ENCODE results near the gene ATP11A.
"Not testable (repeated sequence)": the region's sequence is repeated elsewhere in the genome, so short reads cannot be mapped to it uniquely, and the experiment has no call there.

The ATP11A gene

DNA sequence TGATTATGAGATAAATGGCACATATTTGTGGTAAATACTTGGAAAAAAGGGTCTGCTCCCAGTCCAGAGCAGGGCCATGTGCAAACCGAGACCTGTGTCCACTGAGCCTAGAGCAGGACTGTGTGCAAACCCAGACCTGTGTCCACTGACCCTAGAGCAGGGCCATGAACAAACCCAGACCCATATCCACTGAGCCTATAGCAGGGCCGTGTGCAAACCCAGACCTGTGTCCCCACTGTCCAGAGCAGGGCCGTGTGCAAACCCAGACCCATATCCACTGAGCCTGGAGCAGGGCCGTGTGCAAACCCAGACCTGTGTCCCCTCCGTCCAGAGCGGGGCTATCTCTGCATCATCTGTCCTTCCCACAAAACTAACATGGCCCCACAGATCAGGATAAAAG, 136.0 kb downstream of the ATP11A start:
- DNase-seq = no peak

GRCh38 chr13:112826565-112826964, 136.7 kb downstream of the ATP11A start:
- DNase-seq = no peak

DNA sequence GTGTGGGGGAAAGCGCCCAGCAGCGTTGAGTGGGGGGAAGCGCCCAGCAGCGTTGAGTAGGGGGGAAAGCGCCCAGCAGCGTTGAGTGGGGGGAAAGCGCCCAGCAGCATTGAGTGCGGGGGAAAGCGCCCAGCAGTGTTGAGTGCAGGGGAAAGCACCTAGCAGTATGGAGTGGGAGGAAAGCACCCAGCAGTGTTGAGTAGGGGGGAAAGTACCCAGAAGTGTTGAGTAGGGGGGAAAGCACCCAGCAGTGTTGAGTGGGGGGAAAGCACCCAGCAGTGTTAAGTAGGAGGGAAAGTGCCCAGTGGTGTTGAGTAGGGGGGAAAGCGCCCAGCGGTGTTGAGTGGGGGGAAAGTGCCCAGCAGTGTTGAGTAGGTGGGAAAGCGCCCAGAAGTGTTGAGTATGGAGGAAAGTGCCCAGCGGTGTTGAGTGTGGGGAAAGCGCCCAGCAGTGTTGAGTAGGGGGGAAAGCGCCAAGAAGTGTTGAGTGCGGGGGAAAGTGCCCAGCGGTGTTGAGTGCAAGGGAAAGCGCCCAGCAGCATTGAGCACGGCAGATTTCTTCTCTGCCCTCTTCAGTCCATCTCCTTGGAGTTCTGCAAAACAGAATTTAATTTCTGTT, 138.4 kb downstream of the ATP11A start:
- no peak for DNase-seq

DNA sequence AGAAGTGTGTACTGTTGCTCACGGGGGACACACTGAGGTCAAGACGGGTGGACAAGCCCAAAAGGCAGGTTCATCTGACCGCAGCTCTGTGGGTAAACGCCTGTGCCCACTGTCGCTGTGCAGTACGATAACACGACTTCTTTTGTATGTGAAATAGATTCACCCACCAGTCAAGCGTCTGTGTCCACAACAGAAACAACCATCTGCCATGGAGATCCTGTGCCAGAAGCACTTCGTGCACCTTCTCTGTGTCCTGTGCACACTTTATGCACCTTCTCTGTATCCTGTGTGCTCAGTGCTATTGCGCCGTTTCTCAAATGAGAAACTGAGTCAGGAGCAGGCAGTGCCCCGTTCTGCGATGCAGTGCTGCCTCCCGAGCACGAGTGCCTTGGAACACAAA, 138.9 kb downstream of the ATP11A start:
- no peak for DNase-seq

- no peak for DNase-seq
Measured at GRCh38 chr13:112831196-112831595, 141.4 kb downstream of the ATP11A start.

DNA sequence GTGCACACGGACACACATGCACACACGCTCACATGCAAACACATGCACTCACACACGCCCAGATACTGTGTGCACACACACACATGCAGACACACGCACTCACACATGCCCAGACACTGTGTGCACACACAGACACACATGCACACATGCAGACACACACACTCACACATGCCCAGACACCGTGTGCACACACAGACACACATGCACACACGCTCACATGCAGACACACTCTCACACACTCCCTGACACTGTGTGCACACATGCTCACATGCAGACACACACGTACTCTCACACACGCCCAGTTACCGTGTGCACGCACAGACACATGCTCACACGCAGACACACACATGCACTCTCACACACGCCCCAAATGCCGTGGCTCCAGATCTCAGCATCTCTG, 142.0 kb downstream of the ATP11A start:
- DNase-seq = no peak

DNA sequence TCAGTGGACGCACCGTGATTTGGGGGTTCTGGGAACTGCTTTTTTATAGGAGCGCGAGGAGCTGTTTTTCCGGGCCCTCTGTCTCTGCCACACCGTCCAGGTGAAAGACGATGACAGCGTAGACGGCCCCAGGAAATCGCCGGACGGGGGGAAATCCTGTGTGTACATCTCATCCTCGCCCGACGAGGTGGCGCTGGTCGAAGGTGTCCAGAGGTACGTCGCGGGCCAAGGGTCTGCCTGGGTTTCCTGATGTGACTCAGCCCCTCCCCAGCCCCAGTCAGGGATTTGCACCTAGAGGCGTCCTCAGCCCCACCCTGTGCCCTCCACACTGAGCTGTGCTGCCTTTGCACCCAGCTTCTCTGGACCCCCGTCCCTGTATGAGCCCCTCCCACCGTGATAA, 143.0 kb downstream of the ATP11A start:
- DNase-seq = no peak

DNA sequence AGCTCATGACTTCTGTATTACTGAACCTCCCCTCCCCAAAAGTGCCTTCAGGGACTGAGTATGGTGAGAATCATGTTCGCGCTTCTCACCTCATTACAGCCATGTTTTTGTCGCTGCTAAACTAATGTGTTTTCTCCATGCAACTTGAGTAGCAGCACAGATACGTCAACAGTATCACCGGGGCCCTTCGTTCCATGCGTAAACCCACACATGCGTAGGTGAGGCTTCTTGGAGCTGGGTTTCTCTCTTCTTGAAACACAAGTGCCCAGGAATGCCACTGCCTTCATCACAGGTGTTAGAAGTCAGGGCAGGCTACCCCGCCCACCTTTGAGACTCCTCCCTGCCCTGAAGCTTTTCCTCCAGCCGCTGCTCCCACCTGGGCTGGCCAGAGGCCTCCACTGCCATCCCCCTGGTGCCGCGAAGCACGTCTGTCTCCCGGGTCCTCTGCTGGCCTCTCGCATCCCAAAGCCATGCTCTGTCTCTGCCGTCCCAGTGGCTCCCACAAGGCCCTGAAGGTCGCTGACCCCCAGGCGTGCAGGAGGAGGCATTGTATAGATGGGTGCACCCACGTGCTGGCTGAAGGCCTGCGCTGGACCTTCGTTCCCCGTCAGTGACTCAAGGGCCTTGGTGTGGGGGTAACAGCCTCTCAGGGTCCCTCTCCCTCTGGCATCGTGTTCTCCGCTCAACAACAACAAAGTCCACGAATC, 143.9 kb downstream of the ATP11A start:
- no peak for DNase-seq

DNA sequence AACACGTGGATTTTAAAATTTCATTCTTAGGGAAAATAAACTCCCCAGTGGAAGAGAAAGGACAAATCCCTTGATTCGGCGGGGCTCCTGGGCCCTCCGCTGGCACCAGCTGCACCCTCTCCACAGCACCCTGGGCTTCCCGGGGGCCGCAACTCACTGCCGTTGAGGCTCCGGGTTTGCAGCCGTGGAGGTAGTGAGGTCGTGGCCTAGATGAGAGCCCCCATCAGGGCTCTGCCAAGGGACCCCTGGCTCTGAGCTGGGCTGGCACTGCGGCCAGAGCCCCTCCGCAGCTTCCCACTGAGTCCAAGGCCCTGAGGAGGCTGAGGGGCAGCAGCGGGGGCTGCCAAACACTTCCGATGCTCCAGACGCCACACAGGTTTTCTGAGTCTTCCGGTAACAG, 145.5 kb downstream of the ATP11A start:
- DNase-seq = no peak

DNA sequence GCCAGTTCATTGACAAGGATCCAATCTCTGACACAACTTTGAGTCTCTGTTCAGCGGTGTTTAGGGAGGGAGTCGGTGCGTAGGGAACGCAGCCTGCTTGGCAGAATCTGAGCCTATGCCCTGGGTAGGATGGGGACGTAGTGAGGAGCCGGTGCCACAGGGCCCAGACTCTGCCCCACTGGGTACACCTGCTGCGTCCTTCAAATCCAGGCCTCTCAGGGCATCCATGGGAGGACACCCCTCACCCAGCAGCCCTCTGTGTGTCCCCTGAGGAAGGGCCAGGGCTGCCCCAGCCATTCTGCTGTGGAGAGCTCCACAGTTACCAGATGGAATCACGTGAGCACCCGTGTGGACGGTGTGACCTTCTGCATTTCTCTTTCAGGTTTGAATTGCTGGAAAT, 146.0 kb downstream of the ATP11A start:
- no peak for DNase-seq

DNA sequence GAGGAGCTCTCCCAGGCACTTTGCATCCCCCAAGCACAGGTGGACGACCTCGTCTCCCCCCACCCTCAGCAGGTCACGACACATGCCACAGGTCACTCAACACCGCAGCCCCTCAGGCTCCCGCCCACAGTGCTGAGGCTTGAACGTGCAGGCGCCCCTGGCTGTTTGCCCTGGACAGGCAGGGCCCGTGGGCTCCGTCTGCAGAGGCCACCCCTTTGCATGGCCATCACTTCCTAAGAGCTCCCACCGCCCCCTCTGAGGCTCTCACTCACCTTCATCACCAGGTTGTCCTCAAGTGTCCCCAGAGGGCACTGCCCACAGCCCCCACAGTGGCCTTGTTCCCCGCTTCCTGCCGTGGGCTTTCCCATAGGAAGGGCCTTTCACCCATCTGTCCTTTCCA, 147.1 kb downstream of the ATP11A start:
- no peak for DNase-seq

DNA sequence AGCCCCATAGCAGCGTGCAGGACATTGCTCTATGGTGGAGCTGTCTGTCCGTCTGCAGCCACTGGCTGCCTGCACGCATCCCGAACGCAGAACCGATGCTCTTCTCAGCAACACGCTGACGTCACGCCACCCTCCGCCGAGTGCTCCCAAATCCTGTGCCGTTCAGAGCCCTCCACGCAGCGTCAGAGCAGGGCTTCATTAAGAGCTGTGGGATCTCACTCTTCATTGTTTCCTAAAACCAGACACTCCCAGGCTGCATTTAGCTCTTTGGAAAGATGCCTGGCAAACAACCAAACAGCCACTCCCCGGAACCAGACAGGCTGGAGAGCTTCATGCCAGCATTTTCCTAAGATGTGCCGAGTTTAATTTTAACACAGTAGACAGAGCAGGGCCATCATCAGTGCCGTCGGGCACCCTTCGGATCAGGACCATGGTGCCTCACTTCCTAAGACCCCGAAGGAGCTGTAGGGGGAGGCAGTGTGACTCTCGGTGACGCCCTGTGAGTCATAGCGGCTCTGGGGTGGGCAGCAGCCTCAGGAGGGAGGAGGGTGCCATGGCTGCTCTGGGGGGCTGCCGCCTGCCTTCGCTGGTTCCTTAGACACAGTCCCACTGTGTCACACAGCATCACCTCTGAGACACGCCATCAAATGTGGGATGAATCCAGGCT, 147.7 kb downstream of the ATP11A start:
- DNase-seq = no peak

- no peak for DNase-seq
Measured at GRCh38 chr13:112838038-112838841, 148.4 kb downstream of the ATP11A start.

GRCh38 chr13:112838842-112839117, 148.9 kb downstream of the ATP11A start:
- no peak for DNase-seq

DNA sequence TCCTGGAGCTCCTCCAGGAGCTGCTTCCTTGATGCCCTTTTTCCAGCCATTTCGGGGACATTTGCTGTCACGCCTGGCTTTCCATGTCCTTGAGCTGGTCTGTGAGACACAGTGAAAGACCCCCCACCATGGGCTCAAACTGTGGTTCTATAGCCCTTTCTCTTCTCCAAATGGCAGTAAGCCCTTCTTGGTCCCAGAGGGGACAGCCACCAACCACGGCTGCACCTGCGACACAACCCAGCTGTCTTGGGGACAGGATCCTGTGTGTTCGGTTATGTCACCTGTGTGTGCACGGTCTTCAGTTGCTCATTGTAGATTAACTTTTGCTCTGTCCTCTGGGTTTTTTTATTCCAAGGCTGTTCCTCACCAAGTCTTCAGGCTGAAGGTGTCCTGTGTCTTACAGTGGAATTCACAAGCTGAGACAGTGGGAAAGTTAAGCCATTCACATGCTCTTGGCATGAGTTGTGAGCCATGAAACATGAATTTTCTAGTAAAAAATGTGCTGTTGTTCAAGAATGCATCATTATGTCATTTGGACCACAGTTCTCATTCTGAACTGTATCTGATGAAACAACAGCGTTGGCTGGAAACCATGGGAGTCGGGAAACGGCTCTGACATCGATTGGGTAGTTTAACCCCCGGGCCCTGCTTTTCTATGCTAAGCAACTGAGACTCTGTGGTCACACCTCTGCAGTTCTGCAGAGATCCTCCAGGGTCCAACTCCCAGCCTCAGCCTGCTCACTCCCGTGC, 149.7 kb downstream of the ATP11A start:
- no peak for DNase-seq

DNA sequence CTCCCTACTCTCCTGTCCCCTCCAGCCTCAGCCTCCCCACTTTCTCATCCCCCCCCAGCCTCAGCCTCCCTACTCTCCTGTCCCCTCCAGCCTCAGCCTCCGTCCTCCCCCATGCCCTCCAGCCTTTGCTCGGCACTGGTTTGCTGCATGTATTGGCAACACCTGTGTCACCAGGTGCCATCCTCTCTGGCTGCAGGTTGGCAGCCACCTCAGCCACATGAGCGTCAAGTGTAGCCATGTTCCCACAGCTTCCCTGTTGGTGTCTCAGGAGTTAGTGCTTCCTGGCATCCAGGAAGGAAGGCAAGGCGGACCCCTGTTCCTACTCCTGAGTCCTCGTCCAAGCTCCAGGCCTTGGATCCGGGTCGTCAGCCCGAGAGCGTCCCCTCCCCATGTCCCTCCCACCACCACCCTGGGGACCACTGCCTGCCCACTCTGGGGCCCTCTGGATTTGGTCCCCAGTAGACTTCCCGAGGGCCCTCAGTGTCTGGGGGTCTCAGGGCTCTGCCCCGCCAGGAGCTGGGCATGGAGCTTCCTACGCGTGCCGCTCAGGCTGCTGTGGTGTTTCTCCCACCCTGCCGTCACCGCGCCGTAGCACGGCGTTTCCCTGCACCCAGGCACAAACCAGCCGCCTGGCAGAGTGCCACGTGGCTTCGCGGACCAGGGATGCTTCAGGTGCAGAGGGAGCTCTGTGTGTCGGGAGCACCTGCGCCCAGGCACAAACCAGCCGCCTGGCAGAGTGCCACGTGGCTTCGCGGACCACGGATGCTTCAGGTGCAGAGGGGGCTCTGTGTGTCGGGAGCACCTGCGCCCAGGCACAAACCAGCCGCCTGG, 150.8 kb downstream of the ATP11A start:
- DNase-seq = no peak

DNA sequence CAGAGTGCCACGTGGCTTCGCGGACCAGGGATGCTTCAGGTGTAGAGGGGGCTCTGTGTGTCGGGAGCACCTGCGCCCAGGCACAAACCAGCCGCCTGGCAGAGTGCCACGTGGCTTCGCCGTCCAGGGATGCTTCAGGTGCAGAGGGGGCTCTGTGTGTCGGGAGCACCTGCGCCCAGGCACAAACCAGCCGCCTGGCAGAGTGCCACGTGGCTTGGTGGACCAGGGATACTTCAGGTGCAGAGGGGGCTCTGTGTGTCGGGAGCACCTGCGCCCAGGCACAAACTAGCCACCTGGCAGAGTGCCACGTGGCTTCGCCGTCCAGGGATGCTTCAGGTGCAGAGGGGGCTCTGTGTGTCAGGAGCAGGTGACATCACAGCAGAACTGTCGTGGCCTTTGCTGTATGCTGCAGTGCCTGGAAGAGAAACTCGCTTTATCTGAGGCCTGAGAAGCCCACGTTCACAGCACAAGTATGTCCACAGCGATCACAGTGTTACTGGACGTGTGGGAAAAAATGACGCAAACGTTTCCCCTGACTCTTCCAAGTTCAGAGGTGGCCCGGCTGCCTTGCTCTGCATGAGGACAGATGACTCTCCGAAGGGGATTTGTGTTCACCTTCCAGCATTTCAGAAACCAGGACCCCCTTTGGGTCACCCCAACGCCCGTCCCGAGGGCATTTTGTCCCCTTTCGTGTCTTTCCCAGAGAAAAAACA, 151.6 kb downstream of the ATP11A start:
- DNase-seq = not testable (repeated sequence)

- no peak for DNase-seq
Measured at GRCh38 chr13:112842343-112842856, 152.6 kb downstream of the ATP11A start.

GRCh38 chr13:112842931-112843391, 153.1 kb downstream of the ATP11A start:
- no peak for DNase-seq

GRCh38 chr13:112843392-112844111, 153.7 kb downstream of the ATP11A start:
- DNase-seq = no peak

Measured in activated CD4-positive, alpha-beta T cell treated with anti-CD3 and anti-CD28 coated beads, Interleukin-2, amount 50 U/mL, for 1 hour (primary cell).